Muscle layer of colon (tissue), 2 donors: ENCODE results near the gene DRC7.

Experiments
- H3K27ac ChIP-seq: one replicate; pipeline ENCODE4 v1.7.0; 2013; ENCODE audit warnings: low read depth, mild to moderate bottlenecking, low read length, moderate library complexity
- H3K27me3 ChIP-seq, 2 donors: one replicate each; pipeline ENCODE4 v1.7.0; 2013; ENCODE audit warnings: low read length in 2 of 2, mild to moderate bottlenecking in 2 of 2; ENCODE audit not compliant: insufficient read depth in 2 of 2, control insufficient read depth in 1 of 2
- H3K36me3 ChIP-seq: one replicate; pipeline ENCODE4 v1.7.0; 2013; ENCODE audit warnings: mild to moderate bottlenecking, low read length; ENCODE audit not compliant: insufficient read depth
- H3K4me1 ChIP-seq: one replicate; pipeline ENCODE4 v1.7.0; 2013; ENCODE audit warnings: mild to moderate bottlenecking, low read length; ENCODE audit not compliant: insufficient read depth
- H3K4me3 ChIP-seq, 2 donors: one replicate each; pipeline ENCODE4 v1.7.0; 2013; ENCODE audit warnings: low read length in 2 of 2, low read depth in 1 of 2, mild to moderate bottlenecking in 1 of 2, moderate library complexity in 1 of 2
- H3K9ac ChIP-seq: one replicate; pipeline ENCODE4 v1.7.0; 2013; ENCODE audit warnings: low read length
- H3K9me3 ChIP-seq: one replicate; pipeline ENCODE4 v1.7.0; 2013; ENCODE audit warnings: mild to moderate bottlenecking, low read length
- donor health status: abdominal sarcoma.
- donor health status: Adenocarcinoma of cecum.

The DRC7 gene

DNA sequence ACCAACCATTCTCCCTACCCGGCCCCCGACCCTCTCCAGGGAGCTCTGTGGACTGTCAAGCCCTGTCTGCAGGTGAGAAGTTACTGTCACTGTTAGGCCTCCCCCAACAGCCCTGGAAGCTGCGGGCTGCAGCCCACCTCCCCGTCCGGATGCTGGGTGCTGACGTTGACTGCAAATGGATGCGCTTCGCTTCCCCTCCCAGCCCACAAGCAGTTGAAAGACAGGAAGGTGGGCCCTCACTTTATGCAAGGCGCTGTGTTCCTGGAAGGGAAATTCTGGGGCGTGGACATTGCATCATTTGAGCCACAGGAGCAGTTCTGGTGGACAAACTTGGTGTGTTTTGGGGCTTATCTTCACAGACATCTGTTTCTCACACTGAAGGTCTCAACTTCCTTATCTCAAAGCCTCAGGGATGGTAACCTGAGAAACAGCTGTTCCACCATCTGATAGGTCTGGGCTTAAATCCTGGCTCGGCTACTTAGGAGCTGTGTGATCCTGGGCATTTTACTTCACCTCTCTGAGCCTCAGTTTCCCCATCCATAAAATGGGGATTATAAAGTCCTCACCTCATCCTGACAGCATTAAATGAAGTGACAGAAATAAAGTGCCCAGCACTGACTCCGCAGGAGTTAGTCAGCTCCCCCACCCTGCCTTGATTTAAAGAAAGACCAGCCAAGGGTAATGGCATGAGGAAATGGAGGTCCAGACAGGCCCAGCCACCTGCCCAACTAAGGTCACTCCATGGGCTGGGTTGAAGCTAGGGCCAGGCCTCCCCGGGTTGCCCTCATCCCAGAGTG lies 4.6 kb upstream of the DRC7 start:
- no peaks in the 10 kb centered on the region for H3K27me3 ChIP-seq
- no peak overlapping the region for H3K4me3 ChIP-seq
- H3K9me3 ChIP-seq, result no peaks in the 10 kb centered on the region
- H3K36me3 ChIP-seq, result no peaks in the 10 kb centered on the region
- no peaks in the 10 kb centered on the region for H3K4me1 ChIP-seq
- no peak overlapping the region for H3K9ac ChIP-seq
- H3K27ac ChIP-seq, result no peak overlapping the region

DNA sequence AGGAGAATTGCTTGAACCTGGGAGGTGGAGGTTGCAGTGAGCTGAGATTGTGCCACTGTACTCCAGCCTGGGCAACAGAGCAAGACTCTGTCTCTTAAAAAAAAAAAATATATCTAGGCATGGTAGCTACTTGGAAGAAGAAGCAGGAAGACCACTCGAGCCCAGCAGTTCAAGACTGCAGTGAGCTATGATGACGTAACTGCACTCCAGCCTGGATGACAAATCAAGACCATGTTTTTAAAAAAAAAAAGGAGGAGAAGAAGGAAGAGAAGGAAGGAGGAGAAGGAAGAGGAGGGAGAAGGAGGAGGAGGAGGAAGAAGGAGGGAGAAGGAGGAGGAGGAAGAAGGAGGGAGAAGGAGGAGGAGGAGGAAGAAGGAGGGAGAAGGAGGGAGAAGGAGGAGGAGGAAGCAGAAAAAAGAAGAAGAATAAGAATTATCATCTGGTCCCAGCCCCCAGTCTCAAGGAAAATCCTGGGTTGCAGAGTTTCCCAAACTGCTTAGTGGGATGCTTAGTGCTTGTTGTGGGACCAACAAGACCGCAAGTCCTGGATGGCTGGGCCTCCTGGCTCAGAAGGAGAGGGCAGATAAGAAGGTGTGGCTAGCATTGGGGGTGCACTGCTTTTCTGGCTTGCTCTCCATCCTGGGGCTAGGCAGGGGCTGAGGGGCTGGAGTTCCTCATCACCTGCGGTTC lies 3.7 kb upstream of the DRC7 start:
- Histone ChIP-seq H3K27ac (no peak overlapping the region), H3K4me3 (no peak overlapping the region), H3K9me3 (no peaks in the 10 kb centered on the region), H3K27me3 (no peaks in the 10 kb centered on the region), H3K9ac (no peak overlapping the region), H3K36me3 (no peaks in the 10 kb centered on the region), H3K4me1 (no peaks in the 10 kb centered on the region)

DNA sequence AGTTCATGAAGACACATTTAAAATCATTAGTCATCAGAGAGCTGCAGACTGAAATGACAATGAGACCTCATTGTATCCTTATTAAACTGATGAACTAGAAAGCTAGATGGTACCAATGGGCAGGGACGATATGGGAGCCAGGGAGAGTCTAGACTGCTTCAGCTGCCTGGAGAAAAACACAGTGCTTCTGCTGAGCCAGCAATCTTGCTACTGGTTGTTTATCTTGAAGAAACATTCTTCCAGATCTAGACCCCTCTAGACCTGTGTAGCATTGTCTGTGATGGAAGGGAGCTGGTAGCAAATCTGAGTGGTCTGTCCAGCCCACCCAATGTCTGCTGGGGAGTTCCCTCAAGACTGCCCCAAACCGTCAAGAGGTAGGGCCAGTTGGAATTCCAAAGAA lies 2.0 kb upstream of the DRC7 start:
- H3K4me1 ChIP-seq, result no peaks in the 10 kb centered on the region
- H3K27me3 ChIP-seq, result no peaks in the 10 kb centered on the region

DNA sequence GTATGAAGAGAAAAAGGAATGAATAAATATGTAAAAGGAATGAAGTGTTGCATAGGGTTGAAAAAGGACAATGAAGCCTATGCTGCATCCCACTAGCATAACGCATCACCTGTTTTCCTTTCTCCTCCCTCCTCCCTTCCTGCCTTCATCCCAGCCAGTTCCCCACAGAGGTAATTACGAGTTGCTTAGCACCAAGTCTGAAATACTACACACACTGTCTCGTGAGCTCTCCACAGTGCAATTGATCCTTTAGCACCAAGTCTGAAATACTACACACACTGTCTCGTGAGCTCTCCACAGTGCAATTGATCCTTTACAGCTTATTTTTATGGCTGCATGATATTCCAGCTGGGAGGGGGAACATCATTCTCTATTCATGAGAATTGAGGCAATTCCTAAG lies 1.1 kb upstream of the DRC7 start:
- Histone ChIP-seq H3K4me3 (no peak overlapping the region), H3K4me1 (no peaks in the 10 kb centered on the region), H3K9ac (no peak overlapping the region), H3K9me3 (no peaks in the 10 kb centered on the region), H3K27ac (no peak overlapping the region), H3K36me3 (no peaks in the 10 kb centered on the region), H3K27me3 (no peaks in the 10 kb centered on the region)

More for the DNA sequence above, 2.0 kb upstream of the DRC7 start:
- H3K27ac ChIP-seq, result no peak overlapping the region
- H3K9ac ChIP-seq, result no peak overlapping the region
- H3K4me3 ChIP-seq, result no peak overlapping the region
- H3K36me3 ChIP-seq, result no peaks in the 10 kb centered on the region
- no peaks in the 10 kb centered on the region for H3K9me3 ChIP-seq

DNA sequence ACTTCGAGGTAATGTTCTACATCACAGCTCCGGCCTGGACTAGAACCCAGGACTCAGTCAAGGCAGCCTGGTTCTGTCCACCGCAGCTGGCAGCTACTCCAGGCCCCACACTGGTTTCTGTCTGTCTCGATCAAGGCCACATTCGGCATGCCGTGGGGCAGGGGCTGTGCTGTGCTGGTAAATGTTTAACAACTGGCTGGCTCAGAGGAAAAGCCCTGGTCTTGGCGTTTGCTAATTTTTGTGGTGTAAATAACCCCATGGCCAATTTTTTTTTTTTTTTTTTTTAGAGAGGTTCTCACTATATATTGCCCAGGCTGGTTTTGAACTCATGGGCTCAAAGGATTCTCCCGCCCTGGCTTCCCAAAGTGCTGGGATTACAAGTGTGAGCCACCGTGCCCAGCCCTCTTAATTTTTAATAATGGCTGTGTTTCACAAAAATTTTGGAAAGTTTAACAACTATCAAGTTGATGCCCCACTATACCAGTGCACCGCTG lies 328 bp upstream of the DRC7 start:
- H3K27ac ChIP-seq, result no peak overlapping the region
- peak overlapping the region in 1 of 2 donors; percentile 23 for H3K4me3 ChIP-seq
- H3K9ac ChIP-seq, result no peak overlapping the region
- no peaks in the 10 kb centered on the region for H3K27me3 ChIP-seq
- H3K9me3 ChIP-seq, result no peaks in the 10 kb centered on the region
- no peaks in the 10 kb centered on the region for H3K36me3 ChIP-seq
- no peaks in the 10 kb centered on the region for H3K4me1 ChIP-seq

DNA sequence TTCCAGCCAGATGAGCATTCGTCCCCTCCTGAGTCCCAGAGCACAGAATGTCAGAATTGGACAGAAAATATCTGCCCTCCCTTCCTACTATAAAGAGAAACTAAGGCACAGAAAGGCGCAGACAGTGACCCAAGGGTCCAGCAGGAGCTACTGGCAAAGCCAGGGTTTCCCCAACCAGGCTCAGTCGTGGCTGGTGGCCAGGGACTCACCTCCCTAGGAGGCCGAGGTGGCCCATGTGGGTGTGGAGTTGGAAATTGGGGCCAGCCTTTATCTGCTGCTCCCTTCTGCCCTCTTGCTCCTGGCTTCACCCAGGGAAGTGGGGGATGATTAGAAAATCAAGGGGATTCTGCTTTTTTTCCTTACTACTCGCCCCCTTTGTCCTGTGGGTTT lies 1.1 kb downstream of the DRC7 start:
- Histone ChIP-seq H3K4me3 (no peak overlapping the region), H3K36me3 (no peaks in the 10 kb centered on the region), H3K9me3 (no peaks in the 10 kb centered on the region), H3K9ac (no peak overlapping the region), H3K27ac (no peak overlapping the region), H3K4me1 (no peaks in the 10 kb centered on the region), H3K27me3 (no peaks in the 10 kb centered on the region)

DNA sequence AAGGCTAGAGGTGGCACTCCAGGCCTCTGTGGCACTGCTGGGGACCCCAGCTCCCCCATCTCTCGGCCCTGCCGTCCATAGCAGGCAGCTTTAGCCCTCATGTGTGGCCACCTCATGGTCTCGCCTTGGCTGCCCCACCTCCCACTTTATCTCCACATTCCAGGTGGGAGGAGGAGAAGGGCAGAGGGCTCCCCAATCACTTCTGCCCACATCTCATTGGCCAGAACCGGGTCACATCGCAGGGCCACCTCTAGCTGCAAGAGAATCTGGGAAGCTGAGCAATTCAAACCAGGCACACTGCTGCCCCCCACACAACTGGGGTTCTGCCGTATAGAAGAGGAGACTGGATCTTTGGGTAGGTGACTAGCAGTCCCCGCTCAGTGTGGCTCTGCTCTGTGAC lies 1.6 kb downstream of the DRC7 start:
- Histone ChIP-seq H3K27ac (no peak overlapping the region), H3K36me3 (no peaks in the 10 kb centered on the region), H3K9me3 (no peaks in the 10 kb centered on the region), H3K4me3 (no peak overlapping the region), H3K4me1 (no peaks in the 10 kb centered on the region), H3K9ac (no peak overlapping the region), H3K27me3 (no peaks in the 10 kb centered on the region)

DNA sequence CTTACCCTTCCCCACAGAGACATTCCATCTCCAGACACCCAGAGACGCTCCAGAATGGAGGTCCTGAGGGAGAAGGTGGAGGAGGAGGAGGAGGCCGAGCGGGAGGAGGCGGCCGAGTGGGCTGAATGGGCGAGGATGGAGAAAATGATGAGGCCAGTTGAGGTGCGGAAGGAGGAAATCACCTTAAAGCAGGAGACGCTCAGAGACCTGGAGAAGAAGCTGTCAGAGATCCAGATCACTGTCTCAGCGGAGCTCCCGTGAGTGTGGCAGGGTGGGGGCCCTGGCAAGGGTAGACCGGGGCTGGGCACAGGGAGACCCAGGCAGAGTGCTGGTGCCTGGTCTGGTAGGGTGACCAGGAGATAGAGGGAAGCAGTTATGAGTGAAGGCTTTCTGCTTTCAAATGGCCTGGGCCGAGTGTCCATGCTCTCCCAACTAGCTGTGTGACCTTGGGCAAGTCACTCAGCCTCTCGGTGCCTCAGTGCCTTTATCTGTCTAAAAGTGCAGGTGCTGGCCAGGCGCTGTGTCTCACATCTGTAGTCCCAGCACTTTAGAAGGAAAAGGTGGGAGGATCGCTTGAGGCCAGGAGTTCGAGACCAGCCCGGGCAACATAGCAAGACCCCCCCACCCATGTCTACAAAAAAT lies 3.4 kb downstream of the DRC7 start:
- no peak overlapping the region for H3K4me3 ChIP-seq
- no peak overlapping the region for H3K9ac ChIP-seq
- H3K36me3 ChIP-seq, result no peaks in the 10 kb centered on the region
- no peaks in the 10 kb centered on the region for H3K9me3 ChIP-seq
- no peaks in the 10 kb centered on the region for H3K4me1 ChIP-seq
- H3K27me3 ChIP-seq, result no peaks in the 10 kb centered on the region
- H3K27ac ChIP-seq, result no peak overlapping the region

DNA sequence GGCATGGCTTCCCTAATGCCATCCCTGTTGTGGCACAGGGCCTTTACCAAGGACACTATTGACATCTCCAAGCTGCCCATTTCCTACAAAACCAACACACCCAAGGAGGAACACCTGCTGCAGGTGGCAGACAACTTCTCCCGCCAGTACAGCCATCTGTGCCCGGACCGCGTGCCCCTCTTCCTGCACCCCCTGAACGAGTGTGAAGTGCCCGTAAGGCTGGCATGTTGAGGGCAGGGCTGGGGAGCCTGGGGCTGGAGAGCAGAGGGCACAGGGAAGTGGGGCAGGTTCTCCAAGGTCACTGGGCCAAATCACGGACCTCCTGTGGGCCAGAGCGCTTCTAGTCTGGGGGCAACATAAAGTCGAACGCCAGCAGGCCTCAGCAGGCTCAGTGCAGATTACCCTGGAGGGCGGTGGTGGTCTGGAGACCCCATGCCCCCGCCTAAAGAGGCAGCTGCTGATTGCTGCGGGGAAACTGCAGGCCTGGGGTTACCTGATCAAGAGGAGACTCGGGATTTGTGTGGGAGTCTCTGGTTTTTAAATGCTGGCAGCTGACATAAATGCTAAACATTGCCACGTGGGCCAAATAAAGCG lies 4.3 kb downstream of the DRC7 start:
- Histone ChIP-seq H3K4me3 (no peak overlapping the region), H3K9me3 (no peaks in the 10 kb centered on the region), H3K27ac (no peak overlapping the region), H3K36me3 (no peaks in the 10 kb centered on the region), H3K9ac (no peak overlapping the region), H3K4me1 (no peaks in the 10 kb centered on the region), H3K27me3 (no peaks in the 10 kb centered on the region)

DNA sequence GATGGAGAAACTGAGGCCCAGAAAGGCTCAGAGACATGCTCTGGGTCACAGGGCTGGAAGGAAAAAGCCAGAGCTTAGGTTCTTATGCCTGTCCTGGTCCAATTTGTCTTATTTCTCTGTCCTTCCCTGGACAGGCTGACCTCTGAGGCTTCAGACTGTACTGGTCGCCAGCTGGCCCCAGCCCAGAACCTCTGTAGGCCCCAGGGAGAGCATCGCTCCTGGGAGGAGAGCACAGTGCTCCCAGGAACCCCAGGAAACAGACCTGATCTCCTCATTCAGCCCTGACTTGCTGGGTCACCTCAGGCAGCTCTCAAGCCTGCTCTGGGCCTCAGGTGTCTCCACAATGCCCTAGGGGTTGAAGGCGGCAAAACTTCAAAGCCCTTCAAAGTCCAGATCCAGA lies 4.9 kb downstream of the DRC7 start:
- Histone ChIP-seq H3K36me3 (no peaks in the 10 kb centered on the region), H3K4me3 (no peak overlapping the region), H3K9ac (no peak overlapping the region), H3K27ac (no peak overlapping the region), H3K9me3 (no peaks in the 10 kb centered on the region), H3K4me1 (no peaks in the 10 kb centered on the region), H3K27me3 (no peaks in the 10 kb centered on the region)

DNA sequence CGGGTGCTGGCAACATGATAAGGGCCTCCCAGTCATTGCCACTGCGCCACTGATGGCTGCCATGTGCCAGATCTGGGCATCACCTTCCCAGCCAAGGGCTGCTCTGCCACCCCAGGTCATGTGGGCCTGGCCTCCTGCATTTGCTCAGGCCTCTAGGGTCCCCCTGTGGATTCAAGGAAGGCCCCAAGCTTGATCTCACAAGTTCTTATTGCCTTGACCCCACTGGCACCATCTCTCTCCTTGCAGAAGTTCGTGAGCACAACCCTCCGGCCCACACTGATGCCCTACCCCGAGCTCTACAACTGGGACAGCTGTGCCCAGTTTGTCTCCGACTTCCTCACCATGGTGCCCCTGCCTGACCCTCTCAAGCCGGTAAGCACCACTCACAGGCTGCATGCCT lies 5.3 kb downstream of the DRC7 start:
- no peak overlapping the region for H3K9ac ChIP-seq
- H3K27ac ChIP-seq, result no peak overlapping the region
- H3K4me3 ChIP-seq, result no peak overlapping the region
- no peaks in the 10 kb centered on the region for H3K9me3 ChIP-seq
- H3K4me1 ChIP-seq, result no peaks in the 10 kb centered on the region
- no peaks in the 10 kb centered on the region for H3K36me3 ChIP-seq
- H3K27me3 ChIP-seq, result no peaks in the 10 kb centered on the region
